OCI-LY3 (cell line): ENCODE results near the gene UBASH3A.
"Not testable (repeated sequence)": the region's sequence is repeated elsewhere in the genome, so short reads cannot be mapped to it uniquely, and the experiment has no call there.

Experiments used
- H2AFZ ChIP-seq: fragments of 200-600, 300-600 bp; shearing (Covaris generic); 2 replicates; pipeline ENCODE4 v1.6.0; 2014; ENCODE audit warnings: antibody characterized with exemption, low read depth, low read length
- H3K27ac ChIP-seq: fragments of 200-600, 300-600 bp; sonication (generic); 2 replicates; pipeline ENCODE4 v1.5.1; 2014; ENCODE audit warnings: mild to moderate bottlenecking, low read length, moderate library complexity, mixed read lengths
- H3K27me3 ChIP-seq: fragments of 200-600, 300-600 bp; sonication (generic); 2 replicates; pipeline ENCODE4 v1.6.1; 2014; ENCODE audit warnings: low read depth, low read length, mixed read lengths
- H3K36me3 ChIP-seq: fragments of 200-600, 300-600 bp; sonication (generic); replicated peaks from 2 replicates; pipeline ENCODE3; 2014; ENCODE audit warnings: low read depth, low read length, mixed read lengths
- H3K4me1 ChIP-seq: fragments of 300-600, 200-600 bp; sonication (generic); 2 replicates; pipeline ENCODE4 v1.6.1; 2014; ENCODE audit warnings: low read length, mixed read lengths
- H3K4me2 ChIP-seq: fragments of 200-600, 300-600 bp; sonication (generic); 2 replicates; pipeline ENCODE4 v1.6.1; 2014; ENCODE audit warnings: low read length, mixed read lengths
- H3K4me3 ChIP-seq: fragments of 300-600, 200-600 bp; sonication (generic); 2 replicates; pipeline ENCODE4 v1.5.1; 2014; ENCODE audit warnings: antibody characterized with exemption, mild to moderate bottlenecking, low read length, moderate library complexity
- H3K79me2 ChIP-seq: fragments of 300-600, 200-600 bp; shearing (Covaris generic); 2 replicates; pipeline ENCODE4 v1.6.1; 2014; ENCODE audit warnings: mild to moderate bottlenecking, low read length, mixed read lengths
- H3K9ac ChIP-seq: fragments of 300-600, 200-600 bp; shearing (Covaris generic); 2 replicates; pipeline ENCODE4 v1.6.0; 2014; ENCODE audit warnings: mild to moderate bottlenecking, low read length, moderate library complexity
- H3K9me3 ChIP-seq: fragments of 200-600, 300-600 bp; shearing (Covaris generic); 2 replicates; pipeline ENCODE4 v1.6.1; 2014; ENCODE audit warnings: low read length, mixed read lengths; ENCODE audit not compliant: insufficient read depth
- H4K20me1 ChIP-seq: fragments of 200-600, 300-600 bp; sonication (generic); 2 replicates; pipeline ENCODE4 v1.6.1; 2016; ENCODE audit warnings: low read length, mixed read lengths; ENCODE audit not compliant: insufficient read depth
- CTCF ChIP-seq: fragments of 200-600, 300-600 bp; sonication (generic); IDR thresholded peaks from 2 replicates; pipeline ENCODE4 v1.5.1; 2014; ENCODE audit warnings: antibody characterized with exemption, low read length, low read depth
- EZH2phosphoT487 ChIP-seq: fragments of 200-600 bp; shearing (Covaris generic); IDR thresholded peaks from 2 replicates; pipeline ENCODE4 v1.6.1; 2018; ENCODE audit warnings: antibody characterized with exemption, mixed run types, low read depth

The UBASH3A gene

GRCh38 chr21:42406201-42406621, 2.5 kb downstream of the UBASH3A start:
- H3K9me3 ChIP-seq = peaks cover 4% of the 10 kb centered on the region; the same call in 1 of the 2 replicates
- no peak overlapping the region for H3K4me3 ChIP-seq
- H2AFZ ChIP-seq = no peak overlapping the region
- no peak overlapping the region for H3K27ac ChIP-seq
- no peaks in the 10 kb centered on the region for H3K79me2 ChIP-seq
- peaks cover 7% of the 10 kb centered on the region; the same call in 1 of the 2 replicates for H3K4me1 ChIP-seq
- H3K27me3 ChIP-seq = no peaks in the 10 kb centered on the region
- no peaks in the 10 kb centered on the region for H4K20me1 ChIP-seq
- H3K4me2 ChIP-seq = no peak overlapping the region; the same call in 1 of the 2 replicates
- TF ChIP-seq CTCF (no peak), EZH2phosphoT487 (no peak)
- H3K9ac ChIP-seq = no peak overlapping the region
- H3K36me3 ChIP-seq = no peaks in the 10 kb centered on the region

- H3K4me1 ChIP-seq = peaks cover 7% of the 10 kb centered on the region; the same call in 1 of the 2 replicates
- no peak overlapping the region for H3K4me2 ChIP-seq
- H3K27me3 ChIP-seq = no peaks in the 10 kb centered on the region
- H4K20me1 ChIP-seq = no peaks in the 10 kb centered on the region
- H3K9me3 ChIP-seq = no peaks in the 10 kb centered on the region
- no peaks in the 10 kb centered on the region for H3K79me2 ChIP-seq
- no peak overlapping the region for H3K9ac ChIP-seq
- TF ChIP-seq EZH2phosphoT487 (no peak), CTCF (no peak)
- no peaks in the 10 kb centered on the region for H3K36me3 ChIP-seq
- no peak overlapping the region for H2AFZ ChIP-seq
- H3K27ac ChIP-seq = no peak overlapping the region
- no peak overlapping the region for H3K4me3 ChIP-seq
Observed at GRCh38 chr21:42406866-42407265, 3.2 kb downstream of the UBASH3A start.

GRCh38 chr21:42407476-42407875, 3.8 kb downstream of the UBASH3A start:
- Histone ChIP-seq H3K9me3 (no peaks in the 10 kb centered on the region), H3K4me2 (no peak overlapping the region), H2AFZ (no peak overlapping the region), H3K27me3 (no peaks in the 10 kb centered on the region), H3K4me3 (no peak overlapping the region), H3K79me2 (no peaks in the 10 kb centered on the region), H3K9ac (no peak overlapping the region), H3K4me1 (peaks cover 10% of the 10 kb centered on the region), H3K27ac (no peak overlapping the region), H3K36me3 (no peaks in the 10 kb centered on the region), H4K20me1 (no peaks in the 10 kb centered on the region)
- no peak for TF ChIP-seq EZH2phosphoT487
- TF ChIP-seq CTCF = no peak

- H3K4me1 ChIP-seq = peaks cover 23% of the 10 kb centered on the region
- not testable (repeated sequence) for H3K9ac ChIP-seq, H3K4me3 ChIP-seq
Observed at GRCh38 chr21:42408718-42409117, 5.0 kb downstream of the UBASH3A start.

GRCh38 chr21:42409366-42409765, 5.7 kb downstream of the UBASH3A start:
- no peak overlapping the region for H3K9ac ChIP-seq
- no peak overlapping the region for H3K4me3 ChIP-seq
- no peaks in the 10 kb centered on the region for H4K20me1 ChIP-seq
- no peak overlapping the region for H3K27ac ChIP-seq
- H2AFZ ChIP-seq = no peak overlapping the region
- peaks cover 29% of the 10 kb centered on the region for H3K4me1 ChIP-seq
- H3K27me3 ChIP-seq = no peaks in the 10 kb centered on the region
- H3K36me3 ChIP-seq = no peaks in the 10 kb centered on the region
- H3K79me2 ChIP-seq = no peaks in the 10 kb centered on the region
- no peak overlapping the region for H3K4me2 ChIP-seq
- no peaks in the 10 kb centered on the region for H3K9me3 ChIP-seq
- no peak for TF ChIP-seq EZH2phosphoT487

More at GRCh38 chr21:42408718-42409117, 5.0 kb downstream of the UBASH3A start:
- not testable (repeated sequence) for H3K4me2 ChIP-seq, H3K79me2 ChIP-seq, H3K27ac ChIP-seq, H2AFZ ChIP-seq, H3K9me3 ChIP-seq, H4K20me1 ChIP-seq, H3K36me3 ChIP-seq, H3K27me3 ChIP-seq
